Astrocyte of the spinal cord (primary cell): Measurements from ENCODE around the gene NPY5R.

Experiments
- DNase-seq: peaks from one replicate; pipeline ENCODE4 v3.0.0; 2011; ENCODE audit warnings: low read depth, low spot score
- H3K4me3 ChIP-seq: 2 replicates; pipeline ENCODE4 v1.5.1; 2011; ENCODE audit warnings: low read depth, mild to moderate bottlenecking, low read length, moderate library complexity
- CTCF ChIP-seq: IDR thresholded peaks from 2 replicates; pipeline ENCODE4 v1.5.1; 2012; ENCODE audit warnings: low read depth, mild to moderate bottlenecking, low read length, inconsistent platforms
- in situ Hi-C: cut with HindIII; loops from 2 replicates; pipeline ENCODE4 v1.10.0; 2017; ENCODE audit warnings: low sequenced_read_pairs

The NPY5R gene

GRCh38 chr4:163382178-163382869 is 38.6 kb downstream of the NPY5R start:
- TF ChIP-seq CTCF, result no peak

GRCh38 chr4:163384434-163384833 is 40.7 kb downstream of the NPY5R start:
- no peak for TF ChIP-seq CTCF
- DNase-seq, result no peak
- in situ Hi-C loops, result no loop called here
- H3K4me3 ChIP-seq, result no peak overlapping the region

More at GRCh38 chr4:163382178-163382869, 38.6 kb downstream of the NPY5R start:
- no peak overlapping the region for H3K4me3 ChIP-seq
- in situ Hi-C loops, result no loop called here
- no peak for DNase-seq

- no peak for DNase-seq
- H3K4me3 ChIP-seq, result no peak overlapping the region
- TF ChIP-seq CTCF, result no peak
- in situ Hi-C loops, result no loop called here
These were observed 41.2 kb downstream of the NPY5R start for GRCh38 chr4:163384926-163385325.

GRCh38 chr4:163385466-163385865 is 41.8 kb downstream of the NPY5R start:
- no peak for DNase-seq
- TF ChIP-seq CTCF, result no peak
- no peak overlapping the region for H3K4me3 ChIP-seq
- in situ Hi-C loops, result no loop called here

- in situ Hi-C loops, result no loop called here
- TF ChIP-seq CTCF, result no peak
- no peak for DNase-seq
- H3K4me3 ChIP-seq, result no peak overlapping the region
These were observed 48.1 kb downstream of the NPY5R start for GRCh38 chr4:163391756-163392155.

GRCh38 chr4:163392328-163392727 is 48.6 kb downstream of the NPY5R start:
- DNase-seq, result no peak
- no peak overlapping the region for H3K4me3 ChIP-seq
- in situ Hi-C loops, result no loop called here
- no peak for TF ChIP-seq CTCF
